GM21717 (cell line): ENCODE data around the gene IL18BP.

Experiments
- ATAC-seq: cut with Tn5 transposase; IDR thresholded peaks from one replicate; pipeline ENCODE4 v1.9.1; 2021; ENCODE audit warnings: mild to moderate bottlenecking, moderate library complexity; ENCODE audit not compliant: unreplicated experiment

IL18BP gene

GRCh38 chr11:72041364-72042063 lies 42.8 kb downstream of the IL18BP start:
- no peak for ATAC-seq

DNA sequence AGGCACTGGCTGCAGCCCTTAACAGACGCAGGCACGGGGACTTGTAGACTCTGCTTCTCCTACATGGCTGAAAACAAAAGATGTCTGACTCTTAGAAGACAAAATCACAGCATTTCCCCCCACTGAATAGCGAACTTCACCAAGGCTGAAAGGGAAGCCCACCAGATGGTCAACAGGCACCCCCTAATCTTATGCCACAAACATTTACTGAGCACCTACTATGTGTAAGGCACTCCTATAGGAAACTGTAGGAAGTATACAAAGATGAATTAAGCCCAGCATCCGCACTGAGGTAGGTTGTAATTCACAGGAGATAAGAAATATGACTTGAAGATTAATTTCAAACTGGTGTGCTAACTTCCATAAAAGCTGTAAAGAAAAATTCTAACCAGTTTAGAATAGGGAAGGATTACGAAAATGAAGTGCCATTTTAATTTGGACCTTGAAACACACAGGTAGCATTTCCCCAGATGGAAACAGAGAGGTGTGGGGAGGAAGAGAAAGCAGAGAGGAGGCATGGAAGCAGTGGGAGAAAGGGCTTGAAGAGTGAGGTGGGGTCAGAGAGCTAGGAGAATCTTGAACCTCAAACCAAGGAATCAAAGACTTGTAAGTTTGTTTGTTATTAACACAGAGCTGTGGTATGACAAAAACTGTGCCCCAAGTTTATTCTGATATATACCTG lies 43.5 kb downstream of the IL18BP start:
- no peak for ATAC-seq

- ATAC-seq: no peak
Measured at GRCh38 chr11:72045849-72046248, 47.1 kb downstream of the IL18BP start.

- no peak for ATAC-seq
Measured at GRCh38 chr11:72048766-72049460, 50.2 kb downstream of the IL18BP start.
